Ectodermal cell (in vitro differentiated cells): ENCODE measurements around the gene ATP11B.
"Not testable (repeated sequence)": the region's sequence is repeated elsewhere in the genome, so short reads cannot be mapped to it uniquely, and the experiment has no call there.

Experiments
- H3K27ac ChIP-seq: 2 replicates; pipeline ENCODE4 v1.7.0; 2013; ENCODE audit warnings: mild to moderate bottlenecking, low read depth, low read length; ENCODE audit not compliant: insufficient read depth, poor library complexity, severe bottlenecking
- H3K27me3 ChIP-seq: 2 replicates; pipeline ENCODE4 v1.7.0; 2013; ENCODE audit warnings: mild to moderate bottlenecking, low read length; ENCODE audit not compliant: insufficient read depth, control insufficient read depth, poor library complexity, severe bottlenecking
- H3K36me3 ChIP-seq: one replicate; pipeline ENCODE4 v1.7.0; 2013; ENCODE audit warnings: low read length; ENCODE audit not compliant: control insufficient read depth, insufficient read depth
- H3K4me1 ChIP-seq: one replicate; pipeline ENCODE4 v1.7.0; 2013; ENCODE audit warnings: low read length; ENCODE audit not compliant: control insufficient read depth, insufficient read depth
- H3K4me3 ChIP-seq: 2 replicates; pipeline ENCODE4 v1.7.0; 2013; ENCODE audit warnings: low read depth, low read length, control low read depth; ENCODE audit not compliant: insufficient read depth
- H3K9me3 ChIP-seq: 2 replicates; pipeline ENCODE4 v1.7.0; 2013; ENCODE audit warnings: mild to moderate bottlenecking, low read length, moderate library complexity; ENCODE audit not compliant: control insufficient read depth
- WGBS, 2 experiments: methylation state at CpG; one replicate each; pipeline ENCODE4 v1.1.7; 2013; ENCODE audit warnings: missing lambda C conversion rate in 2 of 2; 5-methylcytosine and 5-hydroxymethylcytosine counted together

ATP11B gene

DNA sequence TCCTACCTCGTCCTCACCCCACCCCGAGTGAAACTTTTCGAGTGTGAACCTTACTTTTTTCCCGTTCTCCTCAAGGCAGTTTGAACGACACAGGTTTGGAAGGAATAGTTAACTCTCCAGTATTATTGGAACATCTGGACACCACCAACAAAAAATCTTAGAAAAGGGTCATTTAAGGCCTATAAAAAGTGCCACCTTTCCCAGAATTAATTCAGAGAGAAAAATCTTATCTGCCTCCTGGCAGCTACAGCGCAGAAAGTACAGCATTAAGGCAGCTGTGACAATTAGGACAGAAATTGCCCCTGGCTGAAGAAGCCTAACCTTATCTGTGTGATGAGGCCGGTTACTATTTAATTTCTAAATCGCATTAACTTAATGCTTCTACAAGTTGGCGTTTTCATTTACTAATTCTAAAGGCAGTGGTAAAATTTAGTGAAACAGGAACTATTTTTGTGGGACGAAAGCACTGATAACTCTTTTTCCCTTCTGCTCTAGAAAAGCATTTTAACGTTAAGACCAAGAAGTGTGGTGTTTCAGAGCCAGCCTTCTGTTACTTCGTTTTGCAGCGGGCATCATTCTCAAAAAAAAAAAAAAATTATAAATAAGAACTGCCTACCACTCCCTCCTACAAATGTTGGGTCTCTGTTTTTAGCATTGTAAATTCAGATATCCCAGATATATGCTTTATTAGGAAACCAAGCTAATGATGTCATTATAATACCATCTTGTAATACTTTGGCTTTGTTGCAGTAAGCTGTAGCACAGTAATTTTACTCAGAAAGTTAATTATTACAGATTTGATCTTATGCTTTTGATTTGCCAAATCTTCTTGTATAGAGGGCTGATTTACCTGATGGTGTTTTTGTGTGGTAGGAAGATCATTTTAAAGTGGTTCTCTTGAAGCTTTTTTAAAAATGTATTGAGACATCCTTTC is 1.4 kb downstream of the ATP11B start:
- Histone ChIP-seq H3K9me3 (no peaks in the 10 kb centered on the region), H3K27ac (no peak overlapping the region), H3K4me1 (peaks cover 4% of the 10 kb centered on the region), H3K36me3 (no peaks in the 10 kb centered on the region), H3K27me3 (peaks cover 33% of the 10 kb centered on the region), H3K4me3 (peak overlapping the region; percentile 79)
- 17 to 20% methylated on average over 11 to 13 of the region's 13 CpGs for WGBS, 2 experiments

GRCh38 chr3:182795389-182795782 is 2.1 kb downstream of the ATP11B start:
- Histone ChIP-seq H3K9me3 (no peaks in the 10 kb centered on the region), H3K27ac (no peak overlapping the region), H3K36me3 (no peaks in the 10 kb centered on the region), H3K27me3 (peaks cover 30% of the 10 kb centered on the region), H3K4me1 (peaks cover 4% of the 10 kb centered on the region), H3K4me3 (no peak overlapping the region)
- 79 to 93% methylated on average over 3 of the region's 3 CpGs for WGBS, 2 experiments

GRCh38 chr3:182796310-182796709 is 3.0 kb downstream of the ATP11B start:
- Histone ChIP-seq H3K4me1 (peaks cover 4% of the 10 kb centered on the region), H3K4me3 (no peak overlapping the region), H3K36me3 (no peaks in the 10 kb centered on the region), H3K27ac (no peak overlapping the region), H3K9me3 (no peaks in the 10 kb centered on the region), H3K27me3 (peaks cover 23% of the 10 kb centered on the region)
- WGBS, 2 experiments = 100% methylated on average over 1 of the region's 1 CpG; no CpG with 5 or more reads in 1 of the 2 experiments

DNA sequence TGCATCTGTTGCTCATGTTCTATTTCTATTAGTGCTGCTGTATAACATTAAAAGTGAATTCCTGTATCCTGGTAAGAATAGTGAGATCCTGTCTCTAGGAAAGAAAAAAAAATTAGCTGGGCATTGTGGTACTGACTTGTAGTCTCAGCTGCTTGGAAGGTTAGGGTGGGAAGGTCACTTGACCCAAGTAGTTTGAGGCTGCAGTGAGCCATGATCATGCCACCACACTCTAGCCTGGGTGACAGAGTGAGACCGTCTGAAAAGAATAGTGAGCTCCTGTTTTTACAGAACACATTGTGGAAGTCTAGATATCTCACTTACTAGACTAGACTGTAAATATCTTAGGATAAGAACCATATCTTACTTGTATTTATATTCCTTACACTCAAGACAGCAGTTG is 4.6 kb downstream of the ATP11B start:
- Histone ChIP-seq H3K27ac (no peak overlapping the region), H3K36me3 (no peaks in the 10 kb centered on the region), H3K4me3 (no peak overlapping the region), H3K9me3 (no peaks in the 10 kb centered on the region), H3K4me1 (peaks cover 4% of the 10 kb centered on the region), H3K27me3 (peaks cover 18% of the 10 kb centered on the region)
- WGBS, 2 experiments = 79% methylated on average over 1 of the region's 1 CpG

- H3K36me3 ChIP-seq, H3K4me1 ChIP-seq, H3K27ac ChIP-seq, H3K9me3 ChIP-seq, H3K4me3 ChIP-seq: not testable (repeated sequence)
- 92 to 94% methylated on average over 16 of the region's 16 CpGs for WGBS, 2 experiments
- H3K27me3 ChIP-seq = peaks cover 17% of the 10 kb centered on the region
Observed at GRCh38 chr3:182799143-182799542, 5.8 kb downstream of the ATP11B start.

DNA sequence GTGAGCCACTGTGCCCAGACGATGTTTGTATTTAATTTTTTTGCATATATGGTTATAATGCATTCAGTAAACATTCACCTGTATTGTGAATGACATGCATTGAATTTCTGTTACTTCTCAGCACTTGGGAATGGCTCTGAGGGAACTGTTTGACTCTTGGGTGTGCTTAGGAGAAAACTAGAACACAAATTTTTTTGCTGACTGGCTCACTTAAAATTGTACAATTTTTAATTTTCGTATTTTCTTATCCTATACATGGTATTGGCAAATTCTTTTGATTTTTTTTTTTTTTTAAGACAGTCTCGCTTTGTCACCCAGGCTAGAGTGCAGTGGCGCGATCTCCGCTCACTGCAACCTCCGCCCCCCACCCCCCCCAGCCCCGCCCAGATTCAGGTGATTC is 7.2 kb downstream of the ATP11B start:
- Histone ChIP-seq H3K4me3 (no peak overlapping the region), H3K4me1 (no peaks in the 10 kb centered on the region), H3K9me3 (no peaks in the 10 kb centered on the region), H3K36me3 (no peaks in the 10 kb centered on the region), H3K27ac (no peak overlapping the region), H3K27me3 (peaks cover 3% of the 10 kb centered on the region)
- WGBS, 2 experiments = 94% methylated on average over 7 to 8 of the region's 8 CpGs

DNA sequence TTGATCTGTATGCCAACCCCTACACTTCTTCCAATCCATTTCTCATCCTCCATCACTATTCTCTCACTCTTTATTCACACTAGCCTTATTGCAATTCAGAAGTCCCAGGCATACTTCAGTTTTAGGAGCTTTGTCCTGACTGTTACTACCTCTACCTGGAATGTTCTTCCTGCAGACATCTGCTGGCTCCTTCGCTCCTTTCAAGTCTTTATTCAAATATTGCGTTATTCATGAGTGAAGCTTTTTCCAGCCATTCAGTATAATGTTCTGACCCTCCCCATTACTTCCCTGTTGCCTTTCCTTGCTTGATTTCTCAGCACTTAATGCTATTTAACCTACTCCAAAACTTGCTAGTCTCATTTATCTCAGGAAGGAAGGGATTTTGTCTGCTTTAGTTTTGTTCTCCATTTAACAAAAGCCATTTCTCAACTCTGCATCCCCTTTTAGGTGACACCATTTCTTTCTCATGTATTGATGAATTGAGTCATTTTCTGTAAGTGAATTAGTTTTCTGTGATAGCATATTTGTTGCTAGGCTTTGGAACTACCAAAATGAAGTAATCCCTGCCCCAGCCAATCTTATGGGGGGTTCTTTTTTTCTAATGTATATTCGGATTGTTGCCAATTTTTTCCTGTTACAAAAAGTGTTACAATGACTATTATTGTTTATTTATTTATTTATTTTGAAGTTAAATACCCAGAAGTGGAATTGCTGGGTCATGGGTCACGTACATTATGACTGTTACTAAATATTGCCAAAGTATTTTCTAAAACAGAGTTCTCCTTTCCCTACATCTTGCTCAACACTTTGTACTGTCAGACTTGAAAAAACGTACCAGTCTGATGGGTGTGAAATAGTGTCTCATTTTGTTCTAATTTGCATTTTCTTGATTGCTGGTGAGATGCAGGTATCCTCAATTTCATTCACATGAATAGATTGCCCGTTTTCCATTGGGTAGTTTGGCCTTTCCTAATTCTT is 9.4 kb downstream of the ATP11B start:
- no peaks in the 10 kb centered on the region for H3K9me3 ChIP-seq
- H3K27me3 ChIP-seq = no peaks in the 10 kb centered on the region
- no peaks in the 10 kb centered on the region for H3K36me3 ChIP-seq
- no peaks in the 10 kb centered on the region for H3K4me1 ChIP-seq
- no peak overlapping the region for H3K27ac ChIP-seq
- 86 to 88% methylated on average over 3 to 5 of the region's 6 CpGs for WGBS, 2 experiments
- no peak overlapping the region for H3K4me3 ChIP-seq

DNA sequence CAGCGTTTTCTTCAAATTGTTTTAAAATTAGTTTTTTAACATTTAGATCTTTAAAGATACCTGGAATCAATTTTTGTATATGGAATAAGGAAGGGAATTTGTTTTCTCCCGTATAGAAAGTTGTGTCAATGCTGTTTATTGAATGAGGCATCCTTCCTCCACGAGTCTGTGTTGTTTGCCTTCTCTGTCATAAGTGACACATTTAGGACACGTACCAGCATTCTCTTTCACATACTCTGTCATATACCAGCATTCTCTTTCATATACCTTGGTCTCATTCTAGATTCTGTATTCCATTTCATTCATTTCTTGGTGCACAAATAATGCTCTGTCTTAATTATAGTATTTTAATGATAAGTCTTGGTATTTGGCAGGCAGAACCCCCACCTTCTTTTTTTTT is 10.3 kb downstream of the ATP11B start:
- no peak overlapping the region for H3K27ac ChIP-seq
- no peaks in the 10 kb centered on the region for H3K27me3 ChIP-seq
- no peak overlapping the region for H3K4me3 ChIP-seq
- 90 to 93% methylated on average over 3 of the region's 4 CpGs for WGBS, 2 experiments
- no peaks in the 10 kb centered on the region for H3K36me3 ChIP-seq
- no peaks in the 10 kb centered on the region for H3K9me3 ChIP-seq
- H3K4me1 ChIP-seq = no peaks in the 10 kb centered on the region

DNA sequence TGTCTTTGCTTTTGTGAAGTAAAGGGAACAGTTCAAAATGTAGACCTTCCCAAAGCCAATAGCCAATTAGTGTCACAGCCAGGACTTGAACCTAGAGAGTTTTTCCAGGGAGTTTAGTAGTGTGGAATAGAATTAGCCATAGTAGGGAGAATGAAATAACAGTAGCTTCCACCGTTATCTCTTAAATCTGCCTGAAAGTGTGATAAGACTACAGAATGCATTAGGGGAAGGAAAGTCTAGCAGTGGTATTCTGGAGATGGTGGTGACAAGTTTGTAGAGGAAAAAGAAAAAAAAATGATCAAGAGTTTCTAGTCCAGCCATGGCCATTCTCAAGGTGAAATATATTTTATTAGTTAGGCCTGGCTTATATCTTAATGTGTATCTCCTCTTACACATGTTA is 13.8 kb downstream of the ATP11B start:
- no peak overlapping the region for H3K4me3 ChIP-seq
- no peaks in the 10 kb centered on the region for H3K4me1 ChIP-seq
- H3K9me3 ChIP-seq = no peaks in the 10 kb centered on the region
- WGBS, 2 experiments = 98 to 100% methylated on average over 1 of the region's 1 CpG
- H3K27me3 ChIP-seq = no peaks in the 10 kb centered on the region
- H3K36me3 ChIP-seq = no peaks in the 10 kb centered on the region
- no peak overlapping the region for H3K27ac ChIP-seq
